ENCODE results near the gene NKX1-1.

The NKX1-1 gene

GRCh38 chr4:1411436-1412375, 5.5 kb upstream of the NKX1-1 start:
- H3K36me3 ChIP-seq (ENCODE audit: control insufficient read depth in 5 of 5, insufficient read depth in 5 of 5, low read length in 5 of 5), result no peaks in the 10 kb centered on the region
- H3K4me1 ChIP-seq (ENCODE audit: control insufficient read depth in 5 of 5, insufficient read depth in 5 of 5, low read length in 5 of 5), result peaks cover 0 to 4% (median 0%) of the 10 kb centered on the region in 5 donors
- H3K9me3 ChIP-seq (ENCODE audit: control insufficient read depth in 5 of 5, low read length in 5 of 5), result no peaks in the 10 kb centered on the region
- H3K9ac ChIP-seq (ENCODE audit: low read length in 5 of 5), result no peak overlapping the region
- no peak overlapping the region for H3K27ac ChIP-seq (ENCODE audit: low read depth, low read length)
- H3K4me3 ChIP-seq (ENCODE audit: low read depth in 1 of 5, low read length in 5 of 5), result no peak overlapping the region
- peaks cover 61 to 85% (median 77%) of the 10 kb centered on the region in 5 donors for H3K27me3 ChIP-seq (ENCODE audit: control insufficient read depth in 5 of 5, insufficient read depth in 4 of 5, low read length in 5 of 5)

GRCh38 chr4:1410491-1411325, 4.5 kb upstream of the NKX1-1 start:
- Histone ChIP-seq H3K4me1 (ENCODE audit: control insufficient read depth in 5 of 5, insufficient read depth in 5 of 5, low read length in 5 of 5) (peaks cover 0 to 5% (median 0%) of the 10 kb centered on the region in 5 donors), H3K9ac (ENCODE audit: low read length in 5 of 5) (no peak overlapping the region), H3K4me3 (ENCODE audit: low read depth in 1 of 5, low read length in 5 of 5) (no peak overlapping the region), H3K36me3 (ENCODE audit: control insufficient read depth in 5 of 5, insufficient read depth in 5 of 5, low read length in 5 of 5) (no peaks in the 10 kb centered on the region), H3K27me3 (ENCODE audit: control insufficient read depth in 5 of 5, insufficient read depth in 4 of 5, low read length in 5 of 5) (peaks cover 71 to 82% (median 73%) of the 10 kb centered on the region in 5 donors), H3K9me3 (ENCODE audit: control insufficient read depth in 5 of 5, low read length in 5 of 5) (no peaks in the 10 kb centered on the region), H3K27ac (ENCODE audit: low read depth, low read length) (no peak overlapping the region)

GRCh38 chr4:1409491-1410425, 3.5 kb upstream of the NKX1-1 start:
- Histone ChIP-seq H3K9me3 (ENCODE audit: control insufficient read depth in 5 of 5, low read length in 5 of 5) (no peaks in the 10 kb centered on the region), H3K4me3 (ENCODE audit: low read depth in 1 of 5, low read length in 5 of 5) (no peak overlapping the region), H3K36me3 (ENCODE audit: control insufficient read depth in 5 of 5, insufficient read depth in 5 of 5, low read length in 5 of 5) (no peaks in the 10 kb centered on the region), H3K4me1 (ENCODE audit: control insufficient read depth in 5 of 5, insufficient read depth in 5 of 5, low read length in 5 of 5) (peaks cover 0 to 5% (median 0%) of the 10 kb centered on the region in 5 donors), H3K9ac (ENCODE audit: low read length in 5 of 5) (no peak overlapping the region), H3K27ac (ENCODE audit: low read depth, low read length) (no peak overlapping the region), H3K27me3 (ENCODE audit: control insufficient read depth in 5 of 5, insufficient read depth in 4 of 5, low read length in 5 of 5) (peaks cover 72 to 84% (median 75%) of the 10 kb centered on the region in 5 donors)

GRCh38 chr4:1409079-1409478, 2.8 kb upstream of the NKX1-1 start:
- H3K9ac ChIP-seq (ENCODE audit: low read length in 5 of 5), result no peak overlapping the region
- H3K4me1 ChIP-seq (ENCODE audit: control insufficient read depth in 5 of 5, insufficient read depth in 5 of 5, low read length in 5 of 5), result peaks cover 0 to 5% (median under 1%) of the 10 kb centered on the region in 5 donors
- peaks cover 79 to 90% (median 82%) of the 10 kb centered on the region in 5 donors for H3K27me3 ChIP-seq (ENCODE audit: control insufficient read depth in 5 of 5, insufficient read depth in 4 of 5, low read length in 5 of 5)
- no peaks in the 10 kb centered on the region for H3K9me3 ChIP-seq (ENCODE audit: control insufficient read depth in 5 of 5, low read length in 5 of 5)
- H3K27ac ChIP-seq (ENCODE audit: low read depth, low read length), result no peak overlapping the region
- H3K4me3 ChIP-seq (ENCODE audit: low read depth in 1 of 5, low read length in 5 of 5), result no peak overlapping the region
- no peaks in the 10 kb centered on the region for H3K36me3 ChIP-seq (ENCODE audit: control insufficient read depth in 5 of 5, insufficient read depth in 5 of 5, low read length in 5 of 5)

- Histone ChIP-seq H3K9me3 (ENCODE audit: control insufficient read depth in 5 of 5, low read length in 5 of 5) (no peaks in the 10 kb centered on the region), H3K27ac (ENCODE audit: low read depth, low read length) (no peak overlapping the region), H3K4me3 (ENCODE audit: low read depth in 1 of 5, low read length in 5 of 5) (no peak overlapping the region), H3K27me3 (ENCODE audit: control insufficient read depth in 5 of 5, insufficient read depth in 4 of 5, low read length in 5 of 5) (peaks cover 76 to 87% (median 81%) of the 10 kb centered on the region in 5 donors), H3K9ac (ENCODE audit: low read length in 5 of 5) (no peak overlapping the region), H3K4me1 (ENCODE audit: control insufficient read depth in 5 of 5, insufficient read depth in 5 of 5, low read length in 5 of 5) (peaks cover 0 to 11% (median 3%) of the 10 kb centered on the region in 5 donors), H3K36me3 (ENCODE audit: control insufficient read depth in 5 of 5, insufficient read depth in 5 of 5, low read length in 5 of 5) (no peaks in the 10 kb centered on the region)
These were observed 2.2 kb upstream of the NKX1-1 start for GRCh38 chr4:1408418-1408817.

- Histone ChIP-seq H3K4me1 (ENCODE audit: control insufficient read depth in 5 of 5, insufficient read depth in 5 of 5, low read length in 5 of 5) (peaks cover 0 to 15% (median 5%) of the 10 kb centered on the region in 5 donors), H3K27me3 (ENCODE audit: control insufficient read depth in 5 of 5, insufficient read depth in 4 of 5, low read length in 5 of 5) (peaks cover 73 to 83% (median 77%) of the 10 kb centered on the region in 5 donors), H3K4me3 (ENCODE audit: low read depth in 1 of 5, low read length in 5 of 5) (no peak overlapping the region), H3K9ac (ENCODE audit: low read length in 5 of 5) (no peak overlapping the region), H3K27ac (ENCODE audit: low read depth, low read length) (no peak overlapping the region), H3K9me3 (ENCODE audit: control insufficient read depth in 5 of 5, low read length in 5 of 5) (no peaks in the 10 kb centered on the region), H3K36me3 (ENCODE audit: control insufficient read depth in 5 of 5, insufficient read depth in 5 of 5, low read length in 5 of 5) (no peaks in the 10 kb centered on the region)
These were observed 1.6 kb upstream of the NKX1-1 start for GRCh38 chr4:1407657-1408333.

- Histone ChIP-seq H3K9ac (ENCODE audit: low read length in 5 of 5) (no peak overlapping the region), H3K27ac (ENCODE audit: low read depth, low read length) (no peak overlapping the region), H3K4me1 (ENCODE audit: control insufficient read depth in 5 of 5, insufficient read depth in 5 of 5, low read length in 5 of 5) (peaks cover 0 to 15% (median 5%) of the 10 kb centered on the region in 5 donors), H3K9me3 (ENCODE audit: control insufficient read depth in 5 of 5, low read length in 5 of 5) (no peaks in the 10 kb centered on the region), H3K4me3 (ENCODE audit: low read depth in 1 of 5, low read length in 5 of 5) (no peak overlapping the region), H3K27me3 (ENCODE audit: control insufficient read depth in 5 of 5, insufficient read depth in 4 of 5, low read length in 5 of 5) (peaks cover 69 to 81% (median 77%) of the 10 kb centered on the region in 5 donors), H3K36me3 (ENCODE audit: control insufficient read depth in 5 of 5, insufficient read depth in 5 of 5, low read length in 5 of 5) (no peaks in the 10 kb centered on the region)
These were observed 877 bp upstream of the NKX1-1 start for GRCh38 chr4:1406981-1407656.

GRCh38 chr4:1405636-1406393, 427 bp downstream of the NKX1-1 start:
- H3K27ac ChIP-seq (ENCODE audit: low read depth, low read length), result no peak overlapping the region
- no peak overlapping the region for H3K4me3 ChIP-seq (ENCODE audit: low read depth in 1 of 5, low read length in 5 of 5)
- no peaks in the 10 kb centered on the region for H3K9me3 ChIP-seq (ENCODE audit: control insufficient read depth in 5 of 5, low read length in 5 of 5)
- peaks cover 0 to 15% (median 5%) of the 10 kb centered on the region in 5 donors for H3K4me1 ChIP-seq (ENCODE audit: control insufficient read depth in 5 of 5, insufficient read depth in 5 of 5, low read length in 5 of 5)
- peaks cover 69 to 81% (median 78%) of the 10 kb centered on the region in 5 donors for H3K27me3 ChIP-seq (ENCODE audit: control insufficient read depth in 5 of 5, insufficient read depth in 4 of 5, low read length in 5 of 5)
- no peak overlapping the region for H3K9ac ChIP-seq (ENCODE audit: low read length in 5 of 5)
- H3K36me3 ChIP-seq (ENCODE audit: control insufficient read depth in 5 of 5, insufficient read depth in 5 of 5, low read length in 5 of 5), result no peaks in the 10 kb centered on the region

Data from subcutaneous abdominal adipose tissue (tissue), 5 donors.